ENCODE results near the gene SPRY4. TPM values are rescaled to one million over a fixed set of nuclear protein-coding genes. Genes with fewer than 3 reads are reported as not detected.

The SPRY4 gene
- total and polyA plus RNA-seq, 2 of the 8 experiments (the other 6 are each of a cell fraction or from before 2014, with no cell fraction given) = 59.1 to 113 TPM

DNA sequence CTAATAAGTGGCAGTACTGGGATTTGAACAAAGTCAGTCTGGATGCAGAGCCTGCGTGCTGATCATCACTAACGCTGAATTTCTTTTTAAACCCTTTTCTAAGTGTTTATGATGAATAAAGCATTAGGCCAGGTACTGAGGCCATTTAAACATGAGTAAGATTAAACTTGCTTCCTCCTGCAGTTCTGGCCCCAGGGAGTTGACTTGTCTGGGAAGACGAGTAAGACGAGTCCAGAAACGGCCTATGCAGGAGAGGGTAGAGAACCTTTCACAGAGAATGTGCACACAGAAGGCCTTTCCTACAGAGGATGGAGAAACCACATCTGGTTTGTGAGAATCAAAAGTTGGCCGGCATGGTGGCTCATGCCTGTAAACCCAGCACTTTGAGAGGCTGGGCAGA, 42.9 kb downstream of the SPRY4 start:
- Histone ChIP-seq H3K79me2 (ENCODE audit: control insufficient read depth in 1 of 2, insufficient read depth in 2 of 2, low read length in 2 of 2) (no peaks in the 10 kb centered on the region), H3K27me3 (replicated peaks in 1 of 4; ENCODE audit: control insufficient read depth in 3 of 4, extremely low read depth in 1 of 4, insufficient read depth in 3 of 4, low read length in 3 of 4) (no peaks in the 10 kb centered on the region), H3K36me3 (ENCODE audit: control insufficient read depth in 2 of 4, insufficient read depth in 4 of 4, low read length in 3 of 4) (no peaks in the 10 kb centered on the region), H2AFZ (ENCODE audit: low read length) (no peak overlapping the region), H4K5ac (ENCODE audit: insufficient read length, low read depth, low read length) (no peak overlapping the region), H3K27ac (ENCODE audit: low read depth, low read length) (no peak overlapping the region), H2BK15ac (ENCODE audit: low read length) (no peak overlapping the region), H2AK5ac (ENCODE audit: low read depth, low read length) (no peak overlapping the region), H3K4me2 (ENCODE audit: insufficient read depth in 1 of 2, low read depth in 2 of 2, low read length in 2 of 2) (no peak overlapping the region), H3K56ac (replicated peaks; ENCODE audit: insufficient read length, low read depth, low read length) (no peak overlapping the region), H4K91ac (replicated peaks; ENCODE audit: insufficient read length, low read length) (no peak overlapping the region), H2BK12ac (ENCODE audit: low read depth, low read length) (no peak overlapping the region), H3K14ac (ENCODE audit: insufficient read length) (no peak overlapping the region), H2BK120ac (replicated peaks; ENCODE audit: low read depth, low read length) (no peak overlapping the region), H3K4me1 (replicated peaks in 1 of 4; ENCODE audit: control insufficient read depth in 3 of 4, insufficient read depth in 4 of 4, low read length in 3 of 4) (peaks cover 7 to 18% (median 9%) of the 10 kb centered on the region in 4 experiments), H3K79me1 (ENCODE audit: low read depth, low read length) (no peaks in the 10 kb centered on the region), H3K23me2 (ENCODE audit: low read depth, low read length) (no peaks in the 10 kb centered on the region), H3K4ac (replicated peaks; ENCODE audit: insufficient read length, low read depth, low read length) (no peak overlapping the region), H3K23ac (ENCODE audit: insufficient read length) (no peak overlapping the region), H2BK5ac (ENCODE audit: low read depth, low read length) (no peak overlapping the region), H3K4me3 (ENCODE audit: extremely low read depth in 1 of 4, insufficient read depth in 2 of 4, low read depth in 3 of 4, low read length in 4 of 4) (no peak overlapping the region), H3K18ac (ENCODE audit: extremely low read depth, low read length) (no peak overlapping the region), H3K9me3 (ENCODE audit: insufficient read depth in 2 of 2, low read depth in 1 of 2, low read length in 1 of 2) (no peaks in the 10 kb centered on the region), H2BK20ac (ENCODE audit: low read length) (no peak overlapping the region), H4K20me1 (replicated peaks in 1 of 2; ENCODE audit: control insufficient read depth in 1 of 2, insufficient read depth in 2 of 2, low read length in 2 of 2) (no peaks in the 10 kb centered on the region), H4K8ac (ENCODE audit: extremely low read depth, insufficient read depth, low read length) (no peak overlapping the region), H3K9ac (replicated peaks in 1 of 4; ENCODE audit: extremely low read depth in 1 of 4, low read depth in 3 of 4, low read length in 3 of 4) (no peak overlapping the region)
- ChIA-PET POLR2A (ENCODE audit: partially characterized antibody) (interaction anchor here (1.8 to 3.8 kb wide), 4 partner anchors 8 to 34 kb away, joined by 7 to 24 read pairs (median 13); no protein-coding TSS in a partner anchor), CTCF (ENCODE audit: partially characterized antibody) (interaction anchor here (0.6 to 1.0 kb wide), 2 partner anchors 49 to 130 kb away, joined by 3 read pairs; no protein-coding TSS in a partner anchor)
- no peak for DNase-seq (ENCODE audit: low read depth in 1 of 2, low spot score in 2 of 2)
- WGBS, 2 experiments (ENCODE audit: extremely low coverage in 1 of 2, insufficient coverage in 1 of 2, insufficient read length in 1 of 2, insufficient replicate concordance in 2 of 2, low coverage in 1 of 2, low lambda C conversion rate in 2 of 2, missing lambda C conversion rate in 1 of 2) = 91% methylated on average over 6 of the region's 6 CpGs; no CpG with 5 or more reads in 1 of the 2 experiments
- no peak for FAIRE-seq
- TF ChIP-seq KDM4A (IDR thresholded peaks at IDR 0.05; ENCODE audit: low read depth, low read length, severe bottlenecking) (no peak), CBX8 (IDR thresholded peaks at IDR 0.05; ENCODE audit: borderline replicate concordance, low read depth, low read length) (no peak), ZNF274 (IDR thresholded peaks at IDR 0.05; ENCODE audit: borderline replicate concordance, extremely low read depth, low read length) (no peak), TCF12 (IDR thresholded peaks at IDR 0.05; ENCODE audit: low read depth, low read length) (no peak), SIX5 (IDR thresholded peaks at IDR 0.05; ENCODE audit: low read depth, low read length) (no peak), RFX5 (IDR thresholded peaks at IDR 0.05; ENCODE audit: borderline replicate concordance, low read depth, low read length) (no peak), E2F6 (IDR thresholded peaks at IDR 0.05) (no peak), POLR2A (IDR thresholded peaks at IDR 0.05; ENCODE audit: control extremely low read depth in 1 of 2, low read depth in 2 of 2, low read length in 2 of 2) (no peak), SRF (IDR thresholded peaks at IDR 0.05; ENCODE audit: low read depth, low read length) (no peak), KDM1A (IDR thresholded peaks at IDR 0.05; ENCODE audit: borderline replicate concordance, low read length) (no peak), RBBP5 (IDR thresholded peaks at IDR 0.05; ENCODE audit: borderline replicate concordance, low read depth, low read length) (no peak), RNF2 (IDR thresholded peaks at IDR 0.05; ENCODE audit: borderline replicate concordance, low read depth, low read length, missing control alignments, poor library complexity, severe bottlenecking) (no peak), BCL11A (IDR thresholded peaks at IDR 0.05; ENCODE audit: low read depth in 2 of 2, low read length in 2 of 2) (no peak)
- TF ChIP-seq, protein P1, sequence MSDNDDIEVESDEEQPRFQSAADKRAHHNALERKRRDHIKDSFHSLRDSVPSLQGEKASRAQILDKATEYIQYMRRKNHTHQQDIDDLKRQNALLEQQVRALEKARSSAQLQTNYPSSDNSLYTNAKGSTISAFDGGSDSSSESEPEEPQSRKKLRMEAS (IDR thresholded peaks at IDR 0.05) = no peak

Measured in H1 (cell line).